COLO829 (cell line): ENCODE measurements around the gene FAM167B.

Source experiments
- DNase-seq: peaks from one replicate; pipeline ENCODE4 v3.0.0; 2012; ENCODE audit warnings: low spot score

FAM167B gene

GRCh38 chr1:32246888-32247273 is at the start of gene FAM167B:
FAM167B (plus strand) TSS chr1:32247222; CDS start chr1:32247422, 200 bp downstream.
- peak; percentile 76 for DNase-seq

GRCh38 chr1:32197837-32198236 is 49.2 kb upstream of the FAM167B start:
- DNase-seq = no peak

DNA sequence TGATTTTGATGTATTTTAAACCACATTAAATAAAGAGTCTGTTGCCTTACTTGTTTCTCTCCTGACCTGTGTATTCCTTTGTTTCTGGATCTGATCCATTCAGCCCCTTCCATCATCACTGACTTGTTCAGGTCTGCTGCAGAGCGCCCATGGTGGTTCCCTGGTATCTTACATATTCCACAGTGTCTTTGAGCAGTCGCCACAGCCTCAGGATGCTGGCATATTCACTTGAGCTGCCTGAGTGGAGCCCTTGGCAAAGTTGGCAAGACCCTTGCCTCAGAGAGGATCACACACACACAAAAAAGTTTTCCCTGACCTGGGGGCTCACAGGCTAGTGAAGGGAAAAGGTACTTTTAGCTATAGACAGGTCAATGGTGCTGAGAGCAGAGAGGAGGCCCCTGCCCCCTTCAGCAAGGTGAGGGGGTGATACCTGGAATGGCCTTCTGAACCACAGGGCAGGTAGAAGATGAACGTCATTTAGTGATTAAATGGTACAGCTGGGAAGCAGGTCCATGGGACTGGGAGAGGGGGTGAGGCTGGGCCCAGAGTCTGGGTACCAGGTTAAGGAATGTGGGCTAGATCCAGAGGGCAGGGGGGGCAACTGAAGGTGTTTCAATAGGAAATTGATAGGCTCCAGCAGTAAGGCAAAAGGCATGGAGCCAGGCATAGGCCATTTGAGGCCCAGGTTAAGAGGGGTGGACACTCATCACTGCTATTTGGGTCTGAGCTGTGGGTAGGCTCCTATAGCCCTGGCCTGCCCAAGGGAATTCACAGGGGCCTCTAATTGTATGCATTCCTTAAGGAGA is 48.6 kb upstream of the FAM167B start:
- DNase-seq = no peak

DNA sequence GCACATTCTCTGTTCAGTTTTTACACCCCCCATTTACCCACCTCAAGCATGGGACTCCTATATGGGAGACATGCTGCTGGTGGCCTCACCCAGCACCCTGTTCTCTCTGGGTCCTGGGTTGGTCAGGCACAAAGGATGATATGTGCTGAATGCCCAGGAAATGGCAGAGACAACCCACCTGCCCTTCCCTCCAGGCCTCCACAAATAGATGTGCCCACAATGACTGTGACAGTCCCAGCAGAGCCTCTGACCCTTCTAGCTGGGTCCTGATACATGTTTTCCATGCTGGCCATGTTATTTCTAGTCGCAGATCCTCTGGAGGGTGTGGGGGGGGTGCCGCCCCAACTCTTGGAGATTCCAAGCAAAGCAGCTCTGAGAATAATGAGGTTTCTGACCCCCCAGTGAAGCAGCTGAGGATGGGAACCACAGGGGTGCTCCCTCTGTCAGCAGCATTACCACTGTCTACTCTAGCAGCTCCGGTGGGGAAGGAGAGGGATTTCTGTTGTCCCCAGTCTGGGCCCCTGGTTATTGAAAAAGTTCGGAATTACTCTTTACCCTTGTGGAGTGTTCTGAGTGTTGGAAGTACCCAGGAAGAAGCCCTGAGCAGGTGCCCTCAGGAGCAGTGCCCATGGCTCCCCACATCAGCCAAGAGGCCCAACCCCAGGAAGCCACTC is 47.8 kb upstream of the FAM167B start:
- no peak for DNase-seq

- DNase-seq = no peak
Observed at GRCh38 chr1:32199717-32200072, 47.3 kb upstream of the FAM167B start.

- peak; percentile 54 for DNase-seq
Observed at GRCh38 chr1:32200226-32201010, 46.6 kb upstream of the FAM167B start, which contains the start of gene CCDC28B. CCDC28B (plus strand) TSS chr1:32200595; CDS start chr1:32201936, 1,341 bp downstream.

DNA sequence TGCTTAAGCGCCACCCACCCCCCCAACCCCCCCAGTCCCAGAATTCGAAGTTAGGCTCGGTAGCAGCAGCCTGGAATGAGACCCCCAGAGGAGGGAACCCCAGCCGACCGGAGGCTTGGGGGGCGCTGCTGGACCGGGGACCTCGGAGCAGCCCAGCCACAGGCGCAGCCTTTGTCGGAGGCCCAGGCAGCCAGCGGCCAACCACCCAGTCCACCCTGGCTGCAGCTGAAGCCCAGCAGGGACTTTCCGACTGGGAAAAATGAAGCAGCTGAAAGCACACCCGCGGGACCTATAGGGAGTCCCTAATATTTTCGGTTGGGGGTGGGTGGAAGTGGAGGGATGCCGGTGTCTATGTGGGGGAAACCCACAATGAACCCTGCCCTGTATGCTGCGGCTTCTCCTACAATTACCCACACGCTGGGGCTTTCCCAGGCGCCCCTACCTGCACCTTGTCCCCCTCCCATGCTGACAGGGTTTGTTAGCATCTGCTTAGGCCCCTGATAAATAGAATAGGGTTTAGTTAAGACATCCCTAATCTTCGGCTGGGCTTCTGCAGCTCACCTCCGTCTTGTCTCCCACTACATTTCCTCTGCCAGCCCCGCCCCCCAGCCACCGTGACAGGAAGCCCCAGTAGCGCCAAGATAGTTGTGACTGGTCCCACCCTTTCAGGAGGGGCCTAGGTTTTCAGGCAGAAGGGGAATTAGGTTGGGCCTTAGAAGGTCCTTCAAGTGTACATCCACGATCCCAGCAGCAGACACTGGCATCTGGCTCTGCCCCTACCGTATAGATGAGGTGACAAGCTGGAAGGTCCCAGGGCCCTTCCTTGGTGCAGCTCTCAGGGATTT is 45.8 kb upstream of the FAM167B start:
- no peak for DNase-seq

DNA sequence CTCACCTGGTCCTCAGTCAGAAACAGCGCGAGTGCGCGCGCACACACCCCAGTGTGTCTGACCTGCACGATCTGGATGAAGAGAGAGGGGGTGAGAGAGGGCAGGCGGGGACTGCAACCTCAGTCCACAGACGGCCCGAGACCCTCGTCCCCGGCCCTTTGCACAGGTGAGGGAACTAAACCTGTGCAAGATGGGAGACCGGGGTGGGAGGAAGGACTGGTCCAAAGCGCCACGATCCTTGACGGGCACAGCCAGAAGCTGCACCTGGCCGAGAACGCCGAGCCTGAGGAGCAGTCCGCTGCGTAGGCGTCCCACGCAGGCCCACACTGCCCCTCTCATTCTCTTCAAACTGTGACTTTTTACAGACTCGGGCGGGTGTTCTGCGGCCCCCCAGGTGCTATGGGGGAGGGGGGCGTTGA is 42.1 kb upstream of the FAM167B start:
- DNase-seq = no peak

GRCh38 chr1:32205401-32206370 is 41.3 kb upstream of the FAM167B start, which contains the start of gene IQCC:
IQCC (plus strand) TSS chr1:32205671; CDS start chr1:32205682, 11 bp downstream.
- DNase-seq = peak; percentile 77

DNA sequence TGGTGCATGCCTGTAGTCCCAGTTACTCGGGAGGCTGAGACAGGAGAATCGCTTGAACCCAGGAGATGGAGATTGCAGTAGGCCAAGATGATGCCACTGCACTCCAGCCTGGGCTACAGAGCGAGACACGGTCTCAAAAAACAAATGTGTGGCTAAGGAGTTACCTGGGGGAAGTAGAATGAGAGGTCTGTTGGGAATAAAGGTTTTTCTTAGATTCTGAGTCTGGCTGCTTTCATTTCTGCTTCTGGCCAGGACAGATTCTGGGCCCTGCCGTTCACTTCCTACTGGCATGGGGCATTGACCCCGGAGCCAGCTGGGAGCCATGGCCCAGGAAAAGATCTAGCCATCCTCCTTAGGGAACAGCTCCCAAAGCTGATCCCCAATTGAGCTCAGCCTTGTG is 38.6 kb upstream of the FAM167B start:
- no peak for DNase-seq

GRCh38 chr1:32208891-32209328 is 38.1 kb upstream of the FAM167B start, which contains the start of gene DCDC2B:
DCDC2B (plus strand) TSS chr1:32209089; CDS start chr1:32209094, 5 bp downstream.
- no peak for DNase-seq

DNA sequence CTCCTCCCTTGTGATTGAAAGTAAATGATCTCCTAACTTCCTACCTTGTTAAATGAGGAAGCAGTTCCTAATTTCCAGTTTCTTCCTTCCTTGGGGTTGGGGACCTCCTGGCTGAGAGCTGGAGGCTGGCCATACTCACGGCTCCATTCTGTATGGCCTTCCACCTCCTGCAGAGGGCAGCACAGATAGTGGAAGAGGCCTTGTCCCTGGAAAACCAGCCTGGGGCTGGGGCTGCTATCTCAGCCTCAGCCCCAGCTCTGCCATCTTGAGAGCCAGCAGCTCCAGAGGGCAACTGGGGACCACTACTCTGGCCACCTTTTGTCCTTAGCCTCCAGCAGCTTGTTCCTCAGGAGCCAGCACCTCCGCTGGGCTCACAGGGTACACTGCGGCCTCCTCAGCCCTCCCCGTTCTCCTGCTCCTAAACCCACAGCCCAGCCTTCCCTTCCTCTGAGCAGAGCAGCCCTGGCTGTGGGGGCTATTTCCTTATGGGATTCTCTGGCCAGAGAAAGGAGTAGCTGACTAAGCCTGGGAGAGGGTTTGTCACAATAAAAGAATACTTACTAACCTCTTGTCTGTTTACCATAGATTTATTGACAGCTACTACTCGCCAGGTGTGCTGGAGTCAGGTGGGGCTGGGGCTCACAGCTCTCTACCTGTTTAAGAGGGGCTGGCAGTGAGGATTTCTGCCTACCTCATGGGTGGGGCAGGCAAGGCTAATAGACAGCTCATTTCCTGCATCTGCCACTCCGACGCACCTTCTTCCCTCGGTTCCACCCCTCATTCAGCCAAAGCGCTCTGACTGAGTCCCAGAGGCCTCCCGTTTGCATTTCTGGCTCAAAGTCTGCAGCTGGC is 31.2 kb upstream of the FAM167B start:
- peak; percentile 52 for DNase-seq

DNA sequence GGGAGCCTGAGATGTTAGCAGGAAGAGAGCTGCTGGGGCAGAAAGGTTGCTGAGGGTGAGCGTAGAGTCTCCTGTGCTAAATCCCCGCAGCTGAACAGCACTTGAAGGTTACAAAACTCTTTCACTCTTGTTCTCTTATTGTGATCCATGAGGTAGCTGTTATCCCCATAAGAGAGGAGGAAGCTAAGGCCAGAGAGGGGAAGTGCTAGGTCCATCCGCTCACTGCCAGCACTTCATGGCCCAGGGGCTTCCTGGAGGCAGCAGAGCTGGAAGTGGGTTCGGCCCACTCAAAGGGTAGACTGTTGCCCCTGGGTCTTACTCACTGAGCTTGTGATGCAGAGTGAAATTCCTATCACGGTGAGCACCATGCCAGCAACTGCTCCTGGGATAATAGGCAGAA is 30.5 kb upstream of the FAM167B start:
- DNase-seq = no peak

DNA sequence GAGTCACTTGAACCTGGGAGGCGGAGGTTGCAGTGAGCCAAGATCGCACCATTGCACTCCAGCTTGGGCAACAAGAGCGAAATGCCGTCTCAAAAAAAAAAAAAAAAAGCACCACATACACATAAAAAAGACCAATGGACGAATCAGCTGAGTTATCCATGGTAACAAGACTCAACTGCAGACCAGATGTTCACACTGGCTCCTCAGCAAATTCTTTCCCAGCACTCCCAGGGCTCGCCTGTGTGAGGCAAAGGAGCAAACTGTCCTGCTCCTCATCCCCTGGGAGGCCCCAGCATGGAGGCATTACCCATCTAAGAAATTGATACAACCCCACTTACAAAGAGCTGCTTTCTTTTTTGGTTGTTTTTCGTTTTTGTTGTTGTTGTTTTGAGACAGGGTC is 28.0 kb upstream of the FAM167B start:
- DNase-seq = no peak

DNA sequence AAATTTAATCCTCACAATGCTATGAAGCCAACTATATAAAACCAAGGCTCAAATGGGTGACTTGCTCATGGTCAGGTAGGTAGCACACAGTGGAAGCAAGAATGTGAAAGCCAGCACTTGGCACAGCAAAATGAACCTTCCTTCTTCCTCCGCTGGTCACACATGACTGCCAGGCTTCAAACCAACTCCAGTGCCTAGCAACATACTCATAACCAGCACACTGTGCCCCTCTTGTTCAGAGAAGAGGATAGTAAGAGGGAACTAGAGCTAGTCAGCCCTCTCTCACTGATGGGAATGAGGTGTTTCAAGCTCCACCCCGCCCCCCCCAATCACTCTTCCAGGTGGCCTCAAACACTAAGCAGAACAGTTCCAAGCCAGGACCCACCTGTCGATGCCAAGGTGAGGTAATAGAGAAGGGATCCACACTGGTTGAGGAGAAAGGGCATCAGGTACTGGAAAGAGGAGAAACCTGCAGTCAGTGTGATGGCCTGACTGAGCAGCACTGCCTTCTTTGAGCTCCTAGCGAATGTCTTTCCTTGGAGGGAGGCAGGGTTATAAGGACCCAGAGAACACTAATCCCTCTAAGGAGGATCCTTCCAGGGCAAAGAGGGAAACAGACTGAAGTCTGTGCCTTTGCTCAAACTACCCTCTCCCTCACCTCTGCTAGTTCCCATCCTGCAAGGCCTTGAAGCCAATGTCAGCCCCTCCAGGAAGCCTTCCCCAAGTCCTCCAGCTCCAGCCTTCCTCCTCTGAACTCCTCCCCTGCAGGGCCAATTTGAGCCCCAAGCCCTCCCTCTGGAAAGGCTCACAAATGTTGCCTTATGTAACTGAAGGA is 26.1 kb upstream of the FAM167B start:
- no peak for DNase-seq

GRCh38 chr1:32221581-32221979 is 25.4 kb upstream of the FAM167B start:
- DNase-seq = no peak

DNA sequence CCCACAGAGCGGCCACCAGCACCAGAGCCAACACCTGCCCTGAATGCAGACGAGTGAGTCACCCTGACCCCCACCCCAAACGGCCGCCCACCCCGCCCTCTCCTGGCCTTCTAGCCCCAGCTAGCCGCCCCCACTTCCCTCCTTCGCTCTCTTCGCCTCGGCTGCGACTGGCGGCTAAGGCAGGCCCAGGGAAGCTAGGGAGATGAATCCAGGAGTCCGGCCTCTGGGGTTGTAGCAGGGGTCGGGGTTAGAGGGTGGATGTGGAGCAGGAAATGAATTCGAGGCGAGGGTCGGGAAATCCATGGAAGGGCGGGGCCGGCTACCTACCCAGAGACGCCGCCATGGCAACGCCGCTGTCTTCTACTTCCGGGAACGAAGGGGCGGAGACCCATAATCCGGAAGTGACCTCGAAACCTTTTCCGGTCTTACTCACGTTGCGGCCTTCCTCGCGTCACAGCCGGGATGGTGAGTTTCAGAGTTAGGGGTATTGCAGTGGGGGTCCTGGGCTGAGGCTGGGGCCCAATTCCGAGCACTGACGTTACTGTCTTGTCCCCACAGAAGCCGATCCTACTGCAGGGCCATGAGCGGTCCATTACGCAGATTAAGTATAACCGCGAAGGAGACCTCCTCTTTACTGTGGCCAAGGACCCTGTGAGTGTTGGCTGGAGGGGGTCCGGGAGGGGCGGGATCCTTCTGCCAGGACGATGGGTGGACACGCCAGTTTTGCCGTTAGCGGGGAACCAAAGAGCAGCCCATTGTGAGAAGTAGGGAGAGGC is 24.9 kb upstream of the FAM167B start, which contains the start of the genes EIF3I and TMEM234:
Gene EIF3I (plus strand): TSS at position 428 of the 776 bp plus-strand sequence. CDS start 35 bp downstream, at position 463.
Gene TMEM234 (minus strand): TSS at position 374 of the 776 bp plus-strand sequence. CDS start 31 bp downstream, at position 343.
- peak; percentile 90 for DNase-seq
